Hepatocyte (in vitro differentiated cells): ENCODE measurements around the gene SLC16A6. TPM values are rescaled to one million over a fixed set of nuclear protein-coding genes. Genes with fewer than 3 reads are reported as not detected.
"Not testable (repeated sequence)": the region's sequence is repeated elsewhere in the genome, so short reads cannot be mapped to it uniquely, and the experiment has no call there.

Experiments
- DNase-seq: peaks from one replicate; pipeline ENCODE4 v3.0.0-alpha.2; 2016; ENCODE audit warnings: low spot score
- H2AFZ ChIP-seq: fragments of 200-600 bp; sonication (generic); 2 replicates; pipeline ENCODE4 v1.6.0; 2016; ENCODE audit warnings: antibody characterized with exemption, mild to moderate bottlenecking
- H3K27ac ChIP-seq: fragments of 200-600 bp; sonication (generic); 2 replicates; pipeline ENCODE4 v1.5.1; 2016; ENCODE audit warnings: mild to moderate bottlenecking
- H3K27me3 ChIP-seq: fragments of 200-600 bp; sonication (generic); 2 replicates; pipeline ENCODE4 v1.6.1; 2016
- H3K36me3 ChIP-seq: fragments of 200-600 bp; sonication (generic); replicated peaks from 2 replicates; pipeline ENCODE4 v1.5.1; 2016; ENCODE audit warnings: low read depth; ENCODE audit not compliant: insufficient read depth
- H3K4me1 ChIP-seq: fragments of 200-600 bp; sonication (generic); 2 replicates; pipeline ENCODE4 v1.5.1; 2016; ENCODE audit warnings: mild to moderate bottlenecking, moderate library complexity; ENCODE audit not compliant: insufficient read depth
- H3K4me2 ChIP-seq: fragments of 200-600 bp; sonication (generic); 2 replicates; pipeline ENCODE4 v1.6.0; 2016
- H3K4me3 ChIP-seq: fragments of 200-600 bp; sonication (generic); 2 replicates; pipeline ENCODE4 v1.5.1; 2016; ENCODE audit warnings: mild to moderate bottlenecking
- H3K79me2 ChIP-seq: fragments of 200-600 bp; sonication (generic); 2 replicates; pipeline ENCODE4 v1.6.0; 2017; ENCODE audit warnings: mild to moderate bottlenecking
- H3K9me2 ChIP-seq: fragments of 200-600 bp; sonication (generic); replicated peaks from 2 replicates; pipeline ENCODE4 v1.6.0; 2017; ENCODE audit warnings: mild to moderate bottlenecking; ENCODE audit not compliant: insufficient read depth
- H3K9me3 ChIP-seq: fragments of 200-600 bp; sonication (generic); 2 replicates; pipeline ENCODE4 v1.5.1; 2016; ENCODE audit warnings: low read depth, mild to moderate bottlenecking
- H4K20me1 ChIP-seq: fragments of 200-600 bp; sonication (generic); 2 replicates; pipeline ENCODE4 v1.6.0; 2016; ENCODE audit warnings: mild to moderate bottlenecking; ENCODE audit not compliant: insufficient read depth, poor library complexity, severe bottlenecking
- CTCF ChIP-seq: fragments of 200-600 bp; sonication (generic); IDR thresholded peaks from 2 replicates; pipeline ENCODE4 v1.5.1; 2016; ENCODE audit warnings: antibody characterized with exemption, mild to moderate bottlenecking; ENCODE audit not compliant: poor library complexity
- EZH2 ChIP-seq: fragments of 200-600 bp; sonication (generic); IDR thresholded peaks from 2 replicates; pipeline ENCODE4 v1.6.1; 2016; ENCODE audit warnings: antibody characterized with exemption, mild to moderate bottlenecking, borderline replicate concordance
- EZH2phosphoT487 ChIP-seq: fragments of 200-600 bp; sonication (generic); IDR thresholded peaks from one replicate; pipeline ENCODE4 v1.6.1; 2018; ENCODE audit warnings: antibody characterized with exemption, mild to moderate bottlenecking, low read depth, moderate library complexity; ENCODE audit not compliant: unreplicated experiment, severe bottlenecking
- WGBS: methylation state at CpG from one replicate; pipeline ENCODE4 v1.1.6; 2016; ENCODE audit warnings: low lambda C conversion rate; ENCODE audit errors: missing lambda C conversion rate; 5-methylcytosine and 5-hydroxymethylcytosine counted together
- polyA plus RNA-seq: library from polyadenylated mRNA; unstranded; fragments of >200 nt; fragmentation: Nextera tagmentation; extraction: Ambion mirVana; gene quantifications from 2 replicates; pipeline ENCODE4 v1.2.1, GENCODE V29; 2016
- total RNA-seq: library from RNA; depleted of rRNA; stranded (reverse); fragments of >200 nt; gene quantifications from 2 replicates; pipeline ENCODE4 v1.2.3, GENCODE V29; 2014

The SLC16A6 gene
- total and polyA plus RNA-seq, 2 experiments from 2014 or later, result 0.06 TPM; not detected in 1

- no peaks in the 10 kb centered on the region for H3K9me3 ChIP-seq
- H3K9me2 ChIP-seq, result no peaks in the 10 kb centered on the region
- H3K4me1 ChIP-seq, result no peaks in the 10 kb centered on the region
- H4K20me1 ChIP-seq, result no peaks in the 10 kb centered on the region
- no peaks in the 10 kb centered on the region for H3K27me3 ChIP-seq
- 97% methylated on average over 4 of the region's 4 CpGs for WGBS
- H3K36me3 ChIP-seq, result no peaks in the 10 kb centered on the region
- no peak overlapping the region for H3K4me2 ChIP-seq
- no peak for DNase-seq
- no peak overlapping the region for H3K27ac ChIP-seq
- TF ChIP-seq EZH2phosphoT487, result no peak
- TF ChIP-seq EZH2, result no peak
- TF ChIP-seq CTCF, result no peak
- H3K4me3 ChIP-seq, result no peak overlapping the region
- no peaks in the 10 kb centered on the region for H3K79me2 ChIP-seq
- H2AFZ ChIP-seq, result no peak overlapping the region
These were observed 25.0 kb upstream of the SLC16A6 start for GRCh38 chr17:68315930-68316329.

GRCh38 chr17:68314916-68315535, 24.1 kb upstream of the SLC16A6 start:
- H3K27ac ChIP-seq, result no peak overlapping the region
- no peak overlapping the region for H3K4me3 ChIP-seq
- no peaks in the 10 kb centered on the region for H3K9me2 ChIP-seq
- no peak for DNase-seq
- WGBS, result 94% methylated on average over 8 of the region's 8 CpGs
- no peaks in the 10 kb centered on the region for H3K36me3 ChIP-seq
- H4K20me1 ChIP-seq, result no peaks in the 10 kb centered on the region
- H2AFZ ChIP-seq, result no peak overlapping the region
- H3K27me3 ChIP-seq, result no peaks in the 10 kb centered on the region
- no peak overlapping the region for H3K4me2 ChIP-seq
- H3K9me3 ChIP-seq, result no peaks in the 10 kb centered on the region
- TF ChIP-seq EZH2phosphoT487 (no peak), EZH2 (no peak), CTCF (no peak)
- no peaks in the 10 kb centered on the region for H3K79me2 ChIP-seq
- H3K4me1 ChIP-seq, result no peaks in the 10 kb centered on the region

- Histone ChIP-seq H4K20me1 (no peaks in the 10 kb centered on the region), H3K4me3 (no peak overlapping the region), H3K4me2 (no peak overlapping the region), H3K27ac (no peak overlapping the region), H3K9me3 (no peaks in the 10 kb centered on the region), H3K36me3 (no peaks in the 10 kb centered on the region), H3K27me3 (no peaks in the 10 kb centered on the region), H3K79me2 (no peaks in the 10 kb centered on the region), H2AFZ (no peak overlapping the region), H3K4me1 (no peaks in the 10 kb centered on the region), H3K9me2 (no peaks in the 10 kb centered on the region)
- WGBS, result 90% methylated on average over 8 of the region's 8 CpGs
- DNase-seq, result no peak
- no peak for TF ChIP-seq EZH2
- no peak for TF ChIP-seq EZH2phosphoT487
- no peak for TF ChIP-seq CTCF
These were observed 19.2 kb upstream of the SLC16A6 start for GRCh38 chr17:68310152-68310551.

- H3K27ac ChIP-seq, H3K4me3 ChIP-seq, H3K36me3 ChIP-seq, DNase-seq, H3K4me1 ChIP-seq, H4K20me1 ChIP-seq, H3K9me3 ChIP-seq, H3K9me2 ChIP-seq, H3K4me2 ChIP-seq, H3K27me3 ChIP-seq, H3K79me2 ChIP-seq, H2AFZ ChIP-seq: not testable (repeated sequence)
- WGBS, result 94% methylated on average over 28 of the region's 28 CpGs
These were observed 18.2 kb upstream of the SLC16A6 start for GRCh38 chr17:68309066-68309670.

- not testable (repeated sequence) for H4K20me1 ChIP-seq, H3K4me3 ChIP-seq, H3K9me3 ChIP-seq, DNase-seq, H3K9me2 ChIP-seq, H3K27me3 ChIP-seq, H3K4me1 ChIP-seq, H3K27ac ChIP-seq, H3K79me2 ChIP-seq, H3K36me3 ChIP-seq, H2AFZ ChIP-seq, H3K4me2 ChIP-seq
- WGBS, result 71% methylated on average over 7 of the region's 7 CpGs
These were observed 17.6 kb upstream of the SLC16A6 start for GRCh38 chr17:68308486-68308885.
